Astrocyte (in vitro differentiated cells and primary cell): ENCODE data around the gene ENPP6. TPM values are rescaled to one million over a fixed set of nuclear protein-coding genes. Genes with fewer than 3 reads are reported as not detected.

Experiments used
- DNase-seq: peaks from one replicate; pipeline ENCODE4 v3.0.0-alpha.2; 2010; ENCODE audit warnings: low read depth
- FAIRE-seq: peaks from 2 replicates; lab custom pipeline; 2011; peaks lifted over from hg19 to GRCh38; lab: Jason Lieb, UNC
- H2AFZ ChIP-seq: 2 replicates; pipeline ENCODE4 v1.6.0; 2012; ENCODE audit warnings: low read depth, low read length, inconsistent platforms
- H3K27ac ChIP-seq: 2 replicates; pipeline ENCODE4 v1.5.1; 2011; ENCODE audit warnings: low read depth, low read length, inconsistent platforms
- H3K27me3 ChIP-seq: 2 replicates; pipeline ENCODE4 v1.6.0; 2011; ENCODE audit warnings: low read length, inconsistent platforms; ENCODE audit not compliant: insufficient read depth
- H3K36me3 ChIP-seq: 2 replicates; pipeline ENCODE4 v1.5.1; 2011; ENCODE audit warnings: low read length, inconsistent platforms; ENCODE audit not compliant: insufficient read depth
- H3K4me1 ChIP-seq: 2 replicates; pipeline ENCODE4 v1.5.1; 2011; ENCODE audit warnings: low read length, inconsistent platforms; ENCODE audit not compliant: insufficient read depth
- H3K4me2 ChIP-seq: 2 replicates; pipeline ENCODE4 v1.6.0; 2012; ENCODE audit warnings: low read length, inconsistent platforms
- H3K4me3 ChIP-seq: 2 replicates; pipeline ENCODE4 v1.5.1; 2011; ENCODE audit warnings: low read depth, mild to moderate bottlenecking, low read length, inconsistent platforms; ENCODE audit not compliant: insufficient read depth
- H3K79me2 ChIP-seq: 2 replicates; pipeline ENCODE4 v1.6.0; 2012; ENCODE audit warnings: mild to moderate bottlenecking, low read length, inconsistent platforms; ENCODE audit not compliant: insufficient read depth
- H3K9ac ChIP-seq: 2 replicates; pipeline ENCODE4 v1.6.0; 2012; ENCODE audit warnings: mild to moderate bottlenecking, low read length, inconsistent platforms
- H3K9me3 ChIP-seq: 2 replicates; pipeline ENCODE4 v1.5.1; 2012; ENCODE audit warnings: low read depth, mild to moderate bottlenecking, low read length, inconsistent platforms; ENCODE audit not compliant: insufficient read depth
- H4K20me1 ChIP-seq: 2 replicates; pipeline ENCODE4 v1.6.0; 2012; ENCODE audit warnings: low read length, inconsistent platforms; ENCODE audit not compliant: insufficient read depth
- H3K27ac Mint-ChIP-seq: one replicate; pipeline ENCODE4 v1.8.0; 2021; ENCODE audit warnings: mild to moderate bottlenecking, mixed read lengths; ENCODE audit not compliant: unreplicated experiment
- H3K27me3 Mint-ChIP-seq: one replicate; pipeline ENCODE4 v1.8.0; 2021; ENCODE audit warnings: low read depth, mixed read lengths; ENCODE audit not compliant: unreplicated experiment
- H3K36me3 Mint-ChIP-seq: one replicate; pipeline ENCODE4 v1.8.0; 2021; ENCODE audit warnings: low read depth, mixed read lengths; ENCODE audit not compliant: unreplicated experiment
- H3K4me1 Mint-ChIP-seq: one replicate; pipeline ENCODE4 v1.8.0; 2021; ENCODE audit warnings: low read depth, mixed read lengths; ENCODE audit not compliant: unreplicated experiment
- H3K4me3 Mint-ChIP-seq: one replicate; pipeline ENCODE4 v1.8.0; 2021; ENCODE audit warnings: mild to moderate bottlenecking, moderate library complexity, mixed read lengths; ENCODE audit not compliant: unreplicated experiment
- H3K9me3 Mint-ChIP-seq: one replicate; pipeline ENCODE4 v1.8.0; 2021; ENCODE audit warnings: mild to moderate bottlenecking, mixed read lengths; ENCODE audit not compliant: unreplicated experiment
- CTCF ChIP-seq: IDR thresholded peaks from 2 replicates; pipeline ENCODE4 v1.5.1; 2011; ENCODE audit warnings: low read depth, mild to moderate bottlenecking, inconsistent platforms, low read length, moderate library complexity; ENCODE audit not compliant: insufficient read depth
- EZH2 ChIP-seq: IDR thresholded peaks from 2 replicates; pipeline ENCODE4 v1.6.1; 2012; ENCODE audit warnings: mild to moderate bottlenecking, low read length, inconsistent platforms; ENCODE audit not compliant: insufficient read depth
- total RNA-seq: library from RNA; stranded (reverse); gene quantifications from 2 replicates; pipeline ENCODE4 v1.2.1, GENCODE V29; 2021

Gene ENPP6
- total RNA-seq, 1 donor from 2014 or later: 0.50 TPM

- no peaks in the 10 kb centered on the region for H3K9me3 ChIP-seq
- H3K4me3 ChIP-seq: no peak overlapping the region
- Mint-ChIP-seq H3K4me1 (no peaks in the 10 kb centered on the region), H3K9me3 (peaks cover 3% of the 10 kb centered on the region), H3K27me3 (no peaks in the 10 kb centered on the region), H3K4me3 (no peak overlapping the region), H3K27ac (no peak overlapping the region), H3K36me3 (no peaks in the 10 kb centered on the region)
- no peaks in the 10 kb centered on the region for H3K36me3 ChIP-seq
- H3K4me1 ChIP-seq: no peaks in the 10 kb centered on the region
- no peak for FAIRE-seq
- no peak for TF ChIP-seq CTCF
- TF ChIP-seq EZH2: no peak
- no peaks in the 10 kb centered on the region for H3K27me3 ChIP-seq
- H4K20me1 ChIP-seq: no peaks in the 10 kb centered on the region
- H3K79me2 ChIP-seq: no peaks in the 10 kb centered on the region
- H3K9ac ChIP-seq: no peak overlapping the region
- H2AFZ ChIP-seq: no peak overlapping the region
- no peak overlapping the region for H3K4me2 ChIP-seq
- no peak overlapping the region for H3K27ac ChIP-seq
- no peak for DNase-seq
Observed at GRCh38 chr4:184255871-184256642, 38.4 kb upstream of the ENPP6 start.

GRCh38 chr4:184255361-184255760 lies 37.7 kb upstream of the ENPP6 start:
- H3K9ac ChIP-seq: no peak overlapping the region
- no peaks in the 10 kb centered on the region for H3K27me3 ChIP-seq
- DNase-seq (no peak), FAIRE-seq (no peak)
- H2AFZ ChIP-seq: no peak overlapping the region
- Mint-ChIP-seq H3K4me3 (no peak overlapping the region), H3K27me3 (no peaks in the 10 kb centered on the region), H3K36me3 (no peaks in the 10 kb centered on the region), H3K9me3 (peaks cover 3% of the 10 kb centered on the region), H3K27ac (no peak overlapping the region), H3K4me1 (no peaks in the 10 kb centered on the region)
- no peaks in the 10 kb centered on the region for H3K36me3 ChIP-seq
- H3K4me2 ChIP-seq: no peak overlapping the region
- H3K9me3 ChIP-seq: no peaks in the 10 kb centered on the region
- H3K4me3 ChIP-seq: no peak overlapping the region
- TF ChIP-seq CTCF (no peak), EZH2 (no peak)
- H4K20me1 ChIP-seq: no peaks in the 10 kb centered on the region
- no peaks in the 10 kb centered on the region for H3K79me2 ChIP-seq
- no peaks in the 10 kb centered on the region for H3K4me1 ChIP-seq
- no peak overlapping the region for H3K27ac ChIP-seq

- FAIRE-seq (no peak), DNase-seq (no peak)
- no peak overlapping the region for H3K9ac ChIP-seq
- H2AFZ ChIP-seq: no peak overlapping the region
- no peak overlapping the region for H3K4me3 Mint-ChIP-seq
- H3K27me3 Mint-ChIP-seq: no peaks in the 10 kb centered on the region
- H3K4me1 Mint-ChIP-seq: no peaks in the 10 kb centered on the region
- H3K27ac ChIP-seq: no peak overlapping the region
- no peaks in the 10 kb centered on the region for H4K20me1 ChIP-seq
- no peaks in the 10 kb centered on the region for H3K36me3 ChIP-seq
- no peaks in the 10 kb centered on the region for H3K4me1 ChIP-seq
- H3K36me3 Mint-ChIP-seq: no peaks in the 10 kb centered on the region
- H3K4me3 ChIP-seq: no peak overlapping the region
- no peak overlapping the region for H3K27ac Mint-ChIP-seq
- H3K27me3 ChIP-seq: no peaks in the 10 kb centered on the region
- H3K9me3 ChIP-seq: no peaks in the 10 kb centered on the region
- peaks cover 3% of the 10 kb centered on the region for H3K9me3 Mint-ChIP-seq
- no peak overlapping the region for H3K4me2 ChIP-seq
- H3K79me2 ChIP-seq: no peaks in the 10 kb centered on the region
- TF ChIP-seq CTCF: no peak
- no peak for TF ChIP-seq EZH2
Observed at GRCh38 chr4:184253072-184253420, 35.4 kb upstream of the ENPP6 start.
